ENCODE results near the gene RAMACL. TPM values are rescaled to one million over a fixed set of nuclear protein-coding genes. Genes with fewer than 3 reads are reported as not detected.

Gene RAMACL
- total RNA-seq, 1 donor from 2014 or later: 1.0 TPM

- Histone ChIP-seq H3K4me3 (ENCODE audit: low read length in 3 of 3) (no peak overlapping the region), H3K27me3 (ENCODE audit: control insufficient read depth in 3 of 3, insufficient read depth in 3 of 3, low read length in 3 of 3) (no peaks in the 10 kb centered on the region), H3K4me1 (ENCODE audit: control insufficient read depth in 3 of 3, insufficient read depth in 3 of 3, low read length in 3 of 3) (peaks cover 46 to 59% (median 58%) of the 10 kb centered on the region in 3 donors), H3K36me3 (ENCODE audit: control insufficient read depth in 3 of 3, insufficient read depth in 3 of 3, low read length in 3 of 3) (peaks cover 0 to 2% (median 0%) of the 10 kb centered on the region in 3 donors), H3K27ac (ENCODE audit: low read depth, low read length) (no peak overlapping the region), H3K9me3 (ENCODE audit: control insufficient read depth in 3 of 3, low read length in 3 of 3) (peaks cover 0 to 3% (median 0%) of the 10 kb centered on the region in 3 donors), H3K9ac (ENCODE audit: low read depth in 1 of 3, low read length in 3 of 3) (no peak overlapping the region)
Measured at GRCh38 chr6:166559662-166560061, 26.8 kb downstream of the RAMACL start.

DNA sequence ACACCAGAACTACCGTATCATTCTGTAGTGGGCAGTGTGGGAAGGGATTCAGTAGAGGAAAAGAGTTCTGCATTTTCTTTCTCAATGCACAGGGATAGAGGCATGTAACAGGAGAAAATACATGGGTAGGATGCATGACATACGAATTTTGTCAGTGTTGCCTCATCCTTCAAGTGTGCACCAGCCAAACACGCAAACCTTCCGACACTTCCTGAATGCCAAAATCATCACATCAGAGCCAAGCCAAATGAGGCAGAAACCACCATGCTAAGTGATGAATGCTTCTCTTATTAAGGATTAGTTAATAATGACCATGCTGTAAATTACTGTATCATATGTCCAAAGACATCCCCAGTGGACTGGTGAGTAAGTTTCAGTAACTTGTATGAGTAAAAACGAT lies 27.3 kb downstream of the RAMACL start:
- Histone ChIP-seq H3K36me3 (ENCODE audit: control insufficient read depth in 3 of 3, insufficient read depth in 3 of 3, low read length in 3 of 3) (peaks cover 0 to 2% (median 0%) of the 10 kb centered on the region in 3 donors), H3K27me3 (ENCODE audit: control insufficient read depth in 3 of 3, insufficient read depth in 3 of 3, low read length in 3 of 3) (no peaks in the 10 kb centered on the region), H3K9me3 (ENCODE audit: control insufficient read depth in 3 of 3, low read length in 3 of 3) (peaks cover 0 to 3% (median 0%) of the 10 kb centered on the region in 3 donors), H3K27ac (ENCODE audit: low read depth, low read length) (no peak overlapping the region), H3K4me1 (ENCODE audit: control insufficient read depth in 3 of 3, insufficient read depth in 3 of 3, low read length in 3 of 3) (peaks cover 46 to 59% (median 54%) of the 10 kb centered on the region in 3 donors), H3K9ac (ENCODE audit: low read depth in 1 of 3, low read length in 3 of 3) (no peak overlapping the region), H3K4me3 (ENCODE audit: low read length in 3 of 3) (no peak overlapping the region)

DNA sequence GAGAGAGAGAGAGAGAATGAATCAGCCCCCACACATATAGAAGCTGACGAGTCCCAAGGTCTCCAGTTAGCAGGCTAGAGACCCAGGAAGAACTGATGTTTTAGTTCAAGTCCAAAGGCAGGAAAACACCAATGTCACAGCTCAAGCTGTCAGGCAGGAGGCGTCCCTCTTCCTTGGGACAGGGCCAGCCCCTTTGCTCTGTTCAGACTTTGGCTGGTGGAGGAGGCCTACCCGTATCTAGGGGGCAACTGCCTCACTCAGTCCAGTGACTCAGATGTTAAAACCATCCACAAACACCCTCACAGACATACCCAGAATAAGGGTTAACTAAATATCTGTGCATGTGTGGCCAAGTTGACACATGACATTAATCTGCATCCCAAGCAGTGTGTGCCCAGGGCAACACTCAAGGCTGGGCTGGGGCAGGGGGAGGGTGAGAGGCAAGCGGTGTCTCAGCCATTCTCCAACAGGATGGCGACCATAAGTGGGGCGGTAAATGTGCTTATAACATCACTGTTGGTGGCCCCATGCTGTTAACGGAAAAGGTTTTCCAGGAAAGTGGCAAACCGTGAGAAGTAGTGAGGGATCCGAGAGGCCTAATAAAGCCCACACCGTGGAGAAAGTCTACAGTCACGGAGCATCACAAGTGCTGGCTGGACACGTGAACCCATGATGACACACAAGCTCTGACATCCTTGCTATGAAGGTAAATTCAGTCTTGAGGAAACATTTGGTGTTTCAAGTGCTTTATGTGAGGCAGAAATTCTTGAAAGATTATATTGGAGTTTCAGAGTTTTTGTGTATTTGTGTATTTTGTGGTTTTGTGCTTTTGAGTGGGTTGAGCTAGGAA lies 28.1 kb downstream of the RAMACL start:
- Histone ChIP-seq H3K9me3 (ENCODE audit: control insufficient read depth in 3 of 3, low read length in 3 of 3) (peaks cover 0 to 3% (median 0%) of the 10 kb centered on the region in 3 donors), H3K9ac (ENCODE audit: low read depth in 1 of 3, low read length in 3 of 3) (no peak overlapping the region), H3K27ac (ENCODE audit: low read depth, low read length) (peak overlapping the region; percentile 13), H3K36me3 (ENCODE audit: control insufficient read depth in 3 of 3, insufficient read depth in 3 of 3, low read length in 3 of 3) (peaks cover 0 to 2% (median 0%) of the 10 kb centered on the region in 3 donors), H3K4me1 (ENCODE audit: control insufficient read depth in 3 of 3, insufficient read depth in 3 of 3, low read length in 3 of 3) (peaks cover 46 to 59% (median 57%) of the 10 kb centered on the region in 3 donors), H3K27me3 (ENCODE audit: control insufficient read depth in 3 of 3, insufficient read depth in 3 of 3, low read length in 3 of 3) (no peaks in the 10 kb centered on the region), H3K4me3 (ENCODE audit: low read length in 3 of 3) (no peak overlapping the region)

DNA sequence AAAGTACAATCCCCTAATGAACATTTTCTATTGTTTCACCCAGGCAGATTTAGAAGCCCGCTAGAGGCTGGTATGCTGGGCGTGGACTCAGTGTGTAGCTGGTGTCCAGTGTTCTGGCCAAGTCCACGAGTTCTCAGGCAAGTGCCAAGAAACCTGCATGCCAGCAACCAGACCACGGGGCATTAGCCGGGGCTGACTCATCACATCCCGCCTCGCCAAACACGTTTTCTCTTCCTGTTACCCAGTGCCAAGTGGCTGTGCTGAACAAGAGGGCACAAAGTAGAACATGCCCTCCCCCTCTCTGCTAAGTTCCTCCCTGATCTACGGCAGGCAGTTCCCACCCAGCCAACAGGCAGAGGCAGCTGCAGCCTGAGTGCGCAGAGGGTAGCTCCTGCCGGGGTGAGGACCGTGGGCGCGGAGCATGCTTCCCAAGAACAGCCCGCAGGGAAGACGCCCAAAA lies 29.6 kb downstream of the RAMACL start:
- Histone ChIP-seq H3K4me1 (ENCODE audit: control insufficient read depth in 3 of 3, insufficient read depth in 3 of 3, low read length in 3 of 3) (peaks cover 37 to 48% (median 43%) of the 10 kb centered on the region in 3 donors), H3K4me3 (ENCODE audit: low read length in 3 of 3) (peak overlapping the region; percentile 34 to 48 (median 46)), H3K27ac (ENCODE audit: low read depth, low read length) (peak overlapping the region; percentile 91), H3K36me3 (ENCODE audit: control insufficient read depth in 3 of 3, insufficient read depth in 3 of 3, low read length in 3 of 3) (peaks cover 0 to 2% (median 0%) of the 10 kb centered on the region in 3 donors), H3K9ac (ENCODE audit: low read depth in 1 of 3, low read length in 3 of 3) (peak overlapping the region; percentile 71 to 84 (median 73)), H3K9me3 (ENCODE audit: control insufficient read depth in 3 of 3, low read length in 3 of 3) (peaks cover 0 to 3% (median 0%) of the 10 kb centered on the region in 3 donors), H3K27me3 (ENCODE audit: control insufficient read depth in 3 of 3, insufficient read depth in 3 of 3, low read length in 3 of 3) (no peaks in the 10 kb centered on the region)

- Histone ChIP-seq H3K36me3 (ENCODE audit: control insufficient read depth in 3 of 3, insufficient read depth in 3 of 3, low read length in 3 of 3) (peaks cover 0 to 2% (median 0%) of the 10 kb centered on the region in 3 donors), H3K27ac (ENCODE audit: low read depth, low read length) (peak overlapping the region; percentile 91), H3K9ac (ENCODE audit: low read depth in 1 of 3, low read length in 3 of 3) (peak overlapping the region in 2 of 3 donors; percentile 65 to 75), H3K4me3 (ENCODE audit: low read length in 3 of 3) (peak overlapping the region in 2 of 3 donors; percentile 14 to 34), H3K4me1 (ENCODE audit: control insufficient read depth in 3 of 3, insufficient read depth in 3 of 3, low read length in 3 of 3) (peaks cover 32 to 42% (median 38%) of the 10 kb centered on the region in 3 donors), H3K9me3 (ENCODE audit: control insufficient read depth in 3 of 3, low read length in 3 of 3) (peaks cover 0 to 3% (median 0%) of the 10 kb centered on the region in 3 donors), H3K27me3 (ENCODE audit: control insufficient read depth in 3 of 3, insufficient read depth in 3 of 3, low read length in 3 of 3) (no peaks in the 10 kb centered on the region)
Measured at GRCh38 chr6:166556336-166556735, 30.1 kb downstream of the RAMACL start.

DNA sequence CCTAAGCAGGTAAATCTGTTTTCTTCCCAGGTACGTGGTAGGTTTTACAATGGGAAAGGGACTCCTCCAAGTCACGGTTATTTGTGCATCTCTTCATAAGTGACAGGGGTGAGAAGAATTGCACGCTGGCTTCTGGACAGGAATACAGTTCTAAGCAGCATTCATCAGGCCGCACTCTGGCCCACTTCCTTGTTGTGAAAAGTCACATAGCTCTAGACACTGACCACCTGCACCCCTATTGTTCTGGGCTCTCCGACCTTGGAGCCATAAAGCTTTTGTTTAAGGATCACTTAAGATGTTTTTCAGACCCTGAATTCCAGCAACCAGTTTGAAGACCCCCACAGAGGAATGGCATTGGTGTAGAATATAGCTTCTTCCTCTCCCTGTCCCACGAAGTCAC lies 31.4 kb downstream of the RAMACL start:
- no peak overlapping the region for H3K4me3 ChIP-seq (ENCODE audit: low read length in 3 of 3)
- peaks cover 28 to 38% (median 33%) of the 10 kb centered on the region in 3 donors for H3K4me1 ChIP-seq (ENCODE audit: control insufficient read depth in 3 of 3, insufficient read depth in 3 of 3, low read length in 3 of 3)
- H3K9me3 ChIP-seq (ENCODE audit: control insufficient read depth in 3 of 3, low read length in 3 of 3): peaks cover 0 to 3% (median 0%) of the 10 kb centered on the region in 3 donors
- peak overlapping the region; percentile 46 for H3K27ac ChIP-seq (ENCODE audit: low read depth, low read length)
- peaks cover 0 to 2% (median 0%) of the 10 kb centered on the region in 3 donors for H3K36me3 ChIP-seq (ENCODE audit: control insufficient read depth in 3 of 3, insufficient read depth in 3 of 3, low read length in 3 of 3)
- H3K9ac ChIP-seq (ENCODE audit: low read depth in 1 of 3, low read length in 3 of 3): no peak overlapping the region
- no peaks in the 10 kb centered on the region for H3K27me3 ChIP-seq (ENCODE audit: control insufficient read depth in 3 of 3, insufficient read depth in 3 of 3, low read length in 3 of 3)

DNA sequence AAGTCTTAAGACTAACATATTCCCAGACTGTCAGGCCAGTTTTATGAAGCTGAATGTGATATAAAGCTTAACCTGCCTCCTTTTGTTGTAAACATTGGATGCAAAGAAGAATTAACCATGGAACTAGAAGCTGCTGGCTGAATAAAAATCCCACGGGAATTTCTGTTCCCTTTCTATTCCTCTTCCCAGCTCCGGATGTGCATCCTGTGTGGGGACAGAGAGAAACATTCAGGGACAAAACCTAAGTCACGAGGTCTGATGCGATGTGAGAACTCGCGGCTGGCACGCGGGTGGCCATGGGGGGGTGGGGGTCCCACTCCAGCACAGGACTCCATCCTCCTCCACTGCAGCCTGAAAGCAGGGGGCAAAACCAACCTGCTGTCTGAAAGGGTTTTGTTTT lies 32.2 kb downstream of the RAMACL start:
- Histone ChIP-seq H3K27ac (ENCODE audit: low read depth, low read length) (peak overlapping the region; percentile 46), H3K36me3 (ENCODE audit: control insufficient read depth in 3 of 3, insufficient read depth in 3 of 3, low read length in 3 of 3) (no peaks in the 10 kb centered on the region), H3K9me3 (ENCODE audit: control insufficient read depth in 3 of 3, low read length in 3 of 3) (no peaks in the 10 kb centered on the region), H3K27me3 (ENCODE audit: control insufficient read depth in 3 of 3, insufficient read depth in 3 of 3, low read length in 3 of 3) (no peaks in the 10 kb centered on the region), H3K4me3 (ENCODE audit: low read length in 3 of 3) (no peak overlapping the region), H3K4me1 (ENCODE audit: control insufficient read depth in 3 of 3, insufficient read depth in 3 of 3, low read length in 3 of 3) (peaks cover 28 to 38% (median 33%) of the 10 kb centered on the region in 3 donors), H3K9ac (ENCODE audit: low read depth in 1 of 3, low read length in 3 of 3) (no peak overlapping the region)

- H3K27me3 ChIP-seq (ENCODE audit: control insufficient read depth in 3 of 3, insufficient read depth in 3 of 3, low read length in 3 of 3): no peaks in the 10 kb centered on the region
- peak overlapping the region in 1 of 3 donors; percentile 19 for H3K9ac ChIP-seq (ENCODE audit: low read depth in 1 of 3, low read length in 3 of 3)
- no peaks in the 10 kb centered on the region for H3K9me3 ChIP-seq (ENCODE audit: control insufficient read depth in 3 of 3, low read length in 3 of 3)
- peak overlapping the region; percentile 46 for H3K27ac ChIP-seq (ENCODE audit: low read depth, low read length)
- H3K36me3 ChIP-seq (ENCODE audit: control insufficient read depth in 3 of 3, insufficient read depth in 3 of 3, low read length in 3 of 3): no peaks in the 10 kb centered on the region
- peaks cover 28 to 38% (median 33%) of the 10 kb centered on the region in 3 donors for H3K4me1 ChIP-seq (ENCODE audit: control insufficient read depth in 3 of 3, insufficient read depth in 3 of 3, low read length in 3 of 3)
- no peak overlapping the region for H3K4me3 ChIP-seq (ENCODE audit: low read length in 3 of 3)
Measured at GRCh38 chr6:166553563-166554271, 32.8 kb downstream of the RAMACL start.

DNA sequence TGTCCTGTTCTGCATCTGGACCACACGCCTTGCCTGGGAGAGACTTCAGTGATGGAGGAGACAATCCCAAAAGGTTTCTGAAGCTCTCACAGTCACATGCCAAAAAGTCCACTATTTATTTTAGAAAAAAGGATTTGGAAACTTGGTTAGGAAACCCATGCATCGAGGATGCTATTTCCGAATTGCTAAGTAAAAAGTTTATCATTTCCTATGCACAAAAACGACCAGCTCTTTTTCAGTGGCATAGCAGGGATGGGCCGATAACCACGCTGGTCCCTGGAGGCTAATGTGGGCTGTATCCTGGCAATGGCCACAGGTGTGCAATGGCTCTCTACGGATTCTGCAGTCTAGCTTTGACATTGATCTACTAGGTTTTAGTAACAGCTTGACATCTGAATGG lies 33.9 kb downstream of the RAMACL start:
- H3K27me3 ChIP-seq (ENCODE audit: control insufficient read depth in 3 of 3, insufficient read depth in 3 of 3, low read length in 3 of 3): no peaks in the 10 kb centered on the region
- H3K4me3 ChIP-seq (ENCODE audit: low read length in 3 of 3): no peak overlapping the region
- H3K4me1 ChIP-seq (ENCODE audit: control insufficient read depth in 3 of 3, insufficient read depth in 3 of 3, low read length in 3 of 3): peaks cover 25 to 30% (median 28%) of the 10 kb centered on the region in 3 donors
- no peaks in the 10 kb centered on the region for H3K9me3 ChIP-seq (ENCODE audit: control insufficient read depth in 3 of 3, low read length in 3 of 3)
- H3K36me3 ChIP-seq (ENCODE audit: control insufficient read depth in 3 of 3, insufficient read depth in 3 of 3, low read length in 3 of 3): no peaks in the 10 kb centered on the region
- H3K9ac ChIP-seq (ENCODE audit: low read depth in 1 of 3, low read length in 3 of 3): no peak overlapping the region
- H3K27ac ChIP-seq (ENCODE audit: low read depth, low read length): no peak overlapping the region
